OCI-LY3 (cell line): ENCODE measurements around the gene MOB4.
A peak's percentile ranks its signal among the peaks of the same experiment; 100 is the strongest.

Source experiments
- H2AFZ ChIP-seq: fragments of 200-600, 300-600 bp; shearing (Covaris generic); 2 replicates; pipeline ENCODE4 v1.6.0; 2014; ENCODE audit warnings: antibody characterized with exemption, low read depth, low read length
- H3K27ac ChIP-seq: fragments of 200-600, 300-600 bp; sonication (generic); 2 replicates; pipeline ENCODE4 v1.5.1; 2014; ENCODE audit warnings: mild to moderate bottlenecking, low read length, moderate library complexity, mixed read lengths
- H3K27me3 ChIP-seq: fragments of 200-600, 300-600 bp; sonication (generic); 2 replicates; pipeline ENCODE4 v1.6.1; 2014; ENCODE audit warnings: low read depth, low read length, mixed read lengths
- H3K36me3 ChIP-seq: fragments of 200-600, 300-600 bp; sonication (generic); replicated peaks from 2 replicates; pipeline ENCODE3; 2014; ENCODE audit warnings: low read depth, low read length, mixed read lengths
- H3K4me1 ChIP-seq: fragments of 300-600, 200-600 bp; sonication (generic); 2 replicates; pipeline ENCODE4 v1.6.1; 2014; ENCODE audit warnings: low read length, mixed read lengths
- H3K4me2 ChIP-seq: fragments of 200-600, 300-600 bp; sonication (generic); 2 replicates; pipeline ENCODE4 v1.6.1; 2014; ENCODE audit warnings: low read length, mixed read lengths
- H3K4me3 ChIP-seq: fragments of 300-600, 200-600 bp; sonication (generic); 2 replicates; pipeline ENCODE4 v1.5.1; 2014; ENCODE audit warnings: antibody characterized with exemption, mild to moderate bottlenecking, low read length, moderate library complexity
- H3K79me2 ChIP-seq: fragments of 300-600, 200-600 bp; shearing (Covaris generic); 2 replicates; pipeline ENCODE4 v1.6.1; 2014; ENCODE audit warnings: mild to moderate bottlenecking, low read length, mixed read lengths
- H3K9ac ChIP-seq: fragments of 300-600, 200-600 bp; shearing (Covaris generic); 2 replicates; pipeline ENCODE4 v1.6.0; 2014; ENCODE audit warnings: mild to moderate bottlenecking, low read length, moderate library complexity
- H3K9me3 ChIP-seq: fragments of 200-600, 300-600 bp; shearing (Covaris generic); 2 replicates; pipeline ENCODE4 v1.6.1; 2014; ENCODE audit warnings: low read length, mixed read lengths; ENCODE audit not compliant: insufficient read depth
- H4K20me1 ChIP-seq: fragments of 200-600, 300-600 bp; sonication (generic); 2 replicates; pipeline ENCODE4 v1.6.1; 2016; ENCODE audit warnings: low read length, mixed read lengths; ENCODE audit not compliant: insufficient read depth
- EZH2phosphoT487 ChIP-seq: fragments of 200-600 bp; shearing (Covaris generic); IDR thresholded peaks from 2 replicates; pipeline ENCODE4 v1.6.1; 2018; ENCODE audit warnings: antibody characterized with exemption, mixed run types, low read depth
- TF ChIP-seq, protein P1 (sequence below): fragments of 200-600, 300-600 bp; sonication (generic); IDR thresholded peaks from 2 replicates; pipeline ENCODE4 v1.5.1; 2014; ENCODE audit warnings: antibody characterized with exemption, low read length, low read depth

The MOB4 gene

GRCh38 chr2:197486175-197486574 is 29.7 kb upstream of the MOB4 start:
- TF ChIP-seq EZH2phosphoT487, result no peak
- TF ChIP-seq, protein P1, sequence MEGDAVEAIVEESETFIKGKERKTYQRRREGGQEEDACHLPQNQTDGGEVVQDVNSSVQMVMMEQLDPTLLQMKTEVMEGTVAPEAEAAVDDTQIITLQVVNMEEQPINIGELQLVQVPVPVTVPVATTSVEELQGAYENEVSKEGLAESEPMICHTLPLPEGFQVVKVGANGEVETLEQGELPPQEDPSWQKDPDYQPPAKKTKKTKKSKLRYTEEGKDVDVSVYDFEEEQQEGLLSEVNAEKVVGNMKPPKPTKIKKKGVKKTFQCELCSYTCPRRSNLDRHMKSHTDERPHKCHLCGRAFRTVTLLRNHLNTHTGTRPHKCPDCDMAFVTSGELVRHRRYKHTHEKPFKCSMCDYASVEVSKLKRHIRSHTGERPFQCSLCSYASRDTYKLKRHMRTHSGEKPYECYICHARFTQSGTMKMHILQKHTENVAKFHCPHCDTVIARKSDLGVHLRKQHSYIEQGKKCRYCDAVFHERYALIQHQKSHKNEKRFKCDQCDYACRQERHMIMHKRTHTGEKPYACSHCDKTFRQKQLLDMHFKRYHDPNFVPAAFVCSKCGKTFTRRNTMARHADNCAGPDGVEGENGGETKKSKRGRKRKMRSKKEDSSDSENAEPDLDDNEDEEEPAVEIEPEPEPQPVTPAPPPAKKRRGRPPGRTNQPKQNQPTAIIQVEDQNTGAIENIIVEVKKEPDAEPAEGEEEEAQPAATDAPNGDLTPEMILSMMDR, result no peak
- no peak overlapping the region for H3K4me2 ChIP-seq
- no peak overlapping the region for H3K4me3 ChIP-seq
- H3K27me3 ChIP-seq, result no peaks in the 10 kb centered on the region
- peaks cover 73% of the 10 kb centered on the region for H3K36me3 ChIP-seq
- no peak overlapping the region for H3K27ac ChIP-seq
- no peak overlapping the region for H3K9ac ChIP-seq
- no peaks in the 10 kb centered on the region for H3K4me1 ChIP-seq
- H3K9me3 ChIP-seq, result no peaks in the 10 kb centered on the region
- no peaks in the 10 kb centered on the region for H4K20me1 ChIP-seq
- H2AFZ ChIP-seq, result no peak overlapping the region
- H3K79me2 ChIP-seq, result 0 out of 2 replicates have a peak, but pooled peaks cover 8% of the 10 kb centered on the region

- Histone ChIP-seq H3K36me3 (peaks cover 81% of the 10 kb centered on the region), H3K79me2 (peaks cover 19% of the 10 kb centered on the region), H3K4me1 (no peaks in the 10 kb centered on the region), H3K27me3 (no peaks in the 10 kb centered on the region), H4K20me1 (no peaks in the 10 kb centered on the region), H3K27ac (no peak overlapping the region), H3K4me2 (no peak overlapping the region), H3K9me3 (no peaks in the 10 kb centered on the region), H3K9ac (no peak overlapping the region), H2AFZ (no peak overlapping the region), H3K4me3 (no peak overlapping the region)
- TF ChIP-seq, protein P1, result no peak
- TF ChIP-seq EZH2phosphoT487, result no peak
These were observed 28.5 kb upstream of the MOB4 start for GRCh38 chr2:197487385-197487784.

DNA sequence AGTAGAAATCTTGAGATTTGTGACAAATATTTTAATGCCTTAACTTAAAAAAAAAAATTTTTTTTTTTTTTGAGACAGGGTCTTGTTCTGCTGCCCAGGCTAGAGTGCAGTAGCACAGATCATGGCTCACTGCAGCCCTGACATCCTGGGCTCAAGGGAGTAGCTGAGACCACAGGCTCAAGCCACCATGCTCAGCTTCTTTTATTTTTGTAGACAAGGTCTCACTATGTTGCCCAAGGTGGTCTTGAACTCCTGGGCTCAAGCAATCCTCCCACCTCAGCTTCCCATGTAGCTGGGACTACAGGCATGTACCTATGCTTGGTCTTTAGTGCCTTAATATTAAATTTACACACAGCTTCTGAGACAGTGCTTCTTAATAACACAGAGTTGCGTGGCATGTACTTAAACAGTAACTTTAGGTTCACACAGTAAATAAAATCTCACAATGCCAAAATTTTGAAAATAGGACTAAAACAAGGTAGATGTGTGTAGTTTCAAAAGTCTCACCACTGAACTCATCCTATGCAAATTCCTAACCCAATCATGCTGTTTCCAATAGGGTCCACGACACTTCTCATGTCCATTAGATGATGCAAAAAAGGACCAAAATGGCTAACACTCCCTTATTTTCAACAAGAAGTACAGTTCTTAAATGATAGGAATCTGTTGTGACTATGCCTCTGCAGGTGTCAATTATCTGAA is 20.3 kb upstream of the MOB4 start:
- Histone ChIP-seq H3K27me3 (no peaks in the 10 kb centered on the region), H3K9ac (no peak overlapping the region), H3K4me2 (no peak overlapping the region), H2AFZ (no peak overlapping the region), H3K9me3 (no peaks in the 10 kb centered on the region), H3K4me3 (no peak overlapping the region), H3K4me1 (peaks cover 19% of the 10 kb centered on the region), H3K36me3 (peaks cover 69% of the 10 kb centered on the region), H3K79me2 (peaks cover 88% of the 10 kb centered on the region), H3K27ac (no peak overlapping the region), H4K20me1 (peaks cover 34% of the 10 kb centered on the region)
- TF ChIP-seq, protein P1, result no peak
- TF ChIP-seq EZH2phosphoT487, result no peak

GRCh38 chr2:197496695-197497094 is 19.2 kb upstream of the MOB4 start:
- H3K9ac ChIP-seq, result no peak overlapping the region
- peaks cover 34% of the 10 kb centered on the region for H4K20me1 ChIP-seq
- peaks cover 22% of the 10 kb centered on the region for H3K4me1 ChIP-seq
- 0 out of 2 replicates have a peak overlapping the region, but pooled peaks have one; percentile 79 for H3K4me2 ChIP-seq
- H3K79me2 ChIP-seq, result peaks cover 93% of the 10 kb centered on the region
- no peak overlapping the region for H3K27ac ChIP-seq
- peaks cover 60% of the 10 kb centered on the region for H3K36me3 ChIP-seq
- H3K9me3 ChIP-seq, result no peaks in the 10 kb centered on the region
- no peak overlapping the region for H2AFZ ChIP-seq
- TF ChIP-seq, protein P1, result no peak
- H3K4me3 ChIP-seq, result no peak overlapping the region
- no peaks in the 10 kb centered on the region for H3K27me3 ChIP-seq
